SK-N-SH (cell line): ENCODE data around the gene DGKE. TPM values are rescaled to one million over a fixed set of nuclear protein-coding genes. Genes with fewer than 3 reads are reported as not detected.

Experiments
- CTCF ChIA-PET: fragments of 300-600, 350-600 bp; formaldehyde crosslinking; extraction: SDS; loops from one replicate; lab custom pipeline; 2021; lab: Yijun Ruan, JAX
- POLR2A ChIA-PET: fragments of 350-600 bp; sonication (Branson Sonifier 250); formaldehyde crosslinking; extraction: SDS; loops from one replicate; lab custom pipeline; 2020; ENCODE audit warnings: antibody characterized with exemption, inconsistent platforms; lab: Yijun Ruan, JAX
- DNase-seq: peaks from one replicate; pipeline ENCODE4 v3.0.0; 2012
- H2AFZ ChIP-seq: fragments of 200-600 bp; sonication (generic); 2 replicates; pipeline ENCODE4 v1.8.1; 2016; ENCODE audit warnings: antibody characterized with exemption, mild to moderate bottlenecking, low read depth
- H3F3A ChIP-seq: fragments of 200-600 bp; sonication (generic); replicated peaks from 2 replicates; pipeline ENCODE3; 2016; ENCODE audit warnings: antibody characterized with exemption, mild to moderate bottlenecking; ENCODE audit not compliant: insufficient read depth
- H3K27ac ChIP-seq, 2 experiments: fragments of 200-500 bp in 1 of 2; fragments of 200-600 bp in 1 of 2; sonication (Bioruptor generic) in 1 of 2; sonication (generic), shearing (Covaris generic) in 1 of 2; 2 replicates each; pipeline versions ENCODE4 v1.5.1 to v1.6.1; 2014 to 2016; ENCODE audit warnings: low read depth in 2 of 2, inconsistent platforms in 1 of 2, low read length in 1 of 2, mild to moderate bottlenecking in 1 of 2, mixed read lengths in 1 of 2
- H3K27me3 ChIP-seq: fragments of 200-600 bp; sonication (generic), shearing (Covaris generic); 2 replicates; pipeline ENCODE4 v1.6.1; 2016; ENCODE audit warnings: mixed run types; ENCODE audit not compliant: insufficient read depth
- H3K36me3 ChIP-seq, 2 experiments: fragments of 200-500 bp in 1 of 2; fragments of 200-600 bp in 1 of 2; sonication (Bioruptor generic) in 1 of 2; sonication (generic) in 1 of 2; replicated peaks in 1 of 2; 2 replicates each; pipeline versions ENCODE3 to v1.5.1; 2014 to 2016; ENCODE audit warnings: low read length in 1 of 2, mild to moderate bottlenecking in 1 of 2; ENCODE audit not compliant: insufficient read depth in 2 of 2, control insufficient read depth in 1 of 2
- H3K4me1 ChIP-seq, 2 experiments: fragments of 200-500 bp in 1 of 2; fragments of 200-600 bp in 1 of 2; sonication (Bioruptor generic) in 1 of 2; sonication (generic), shearing (Covaris generic) in 1 of 2; 2 replicates each; pipeline versions ENCODE4 v1.5.1 to v1.6.1; 2014 to 2016; ENCODE audit warnings: low read depth in 1 of 2, low read length in 1 of 2, mixed run types in 1 of 2; ENCODE audit not compliant: insufficient read depth in 2 of 2, control insufficient read depth in 1 of 2
- H3K4me2 ChIP-seq: fragments of 200-600 bp; sonication (generic), shearing (Covaris generic); 2 replicates; pipeline ENCODE4 v1.6.1; 2017; ENCODE audit warnings: mixed run types
- H3K4me3 ChIP-seq, 2 experiments: fragments of 200-500 bp in 1 of 2; fragments of 200-600 bp in 1 of 2; sonication (Bioruptor generic) in 1 of 2; sonication (generic), shearing (Covaris generic) in 1 of 2; 2 replicates each; pipeline versions ENCODE4 v1.5.1 to v1.8.1; 2014 to 2016; ENCODE audit warnings: low read depth in 2 of 2, inconsistent platforms in 1 of 2, low read length in 1 of 2, mild to moderate bottlenecking in 1 of 2, mixed read lengths in 1 of 2, moderate library complexity in 1 of 2
- H3K79me2 ChIP-seq: fragments of 200-600 bp; sonication (generic); 2 replicates; pipeline ENCODE4 v1.8.1; 2017; ENCODE audit warnings: mild to moderate bottlenecking; ENCODE audit not compliant: insufficient read depth
- H3K9ac ChIP-seq: fragments of 200-600 bp; sonication (generic); 2 replicates; pipeline ENCODE4 v1.6.1; 2017; ENCODE audit warnings: mixed run types
- H3K9me2 ChIP-seq: fragments of 200-600 bp; sonication (generic); 2 replicates; pipeline ENCODE4 v1.6.1; 2017; ENCODE audit warnings: mixed run types
- H3K9me3 ChIP-seq: fragments of 200-600 bp; sonication (generic); 2 replicates; pipeline ENCODE4 v1.6.1; 2017; ENCODE audit warnings: mixed run types, mild to moderate bottlenecking, moderate library complexity
- H4K20me1 ChIP-seq: fragments of 200-600 bp; sonication (generic); 2 replicates; pipeline ENCODE4 v1.6.1; 2017; ENCODE audit warnings: mild to moderate bottlenecking, mixed run types; ENCODE audit not compliant: insufficient read depth
- CHD2 ChIP-seq: fragments of 150-350 bp; IDR thresholded peaks from 2 replicates; pipeline ENCODE4 v1.6.1; 2018; ENCODE audit warnings: low read length; ENCODE audit not compliant: partially characterized antibody
- ELF1 ChIP-seq: IDR thresholded peaks from 2 replicates; pipeline ENCODE4 v1.4.0; 2012
- EP300 ChIP-seq, 2 experiments: IDR thresholded peaks; 2 replicates each; pipeline versions ENCODE4 v1.4.0 to v1.6.1; 2012; ENCODE audit warnings: borderline replicate concordance in 1 of 2, low read depth in 1 of 2, low read length in 1 of 2
- EZH2phosphoT487 ChIP-seq: fragments of 200-600 bp; sonication (generic); IDR thresholded peaks from 2 replicates; pipeline ENCODE4 v1.6.1; 2017; ENCODE audit warnings: low read depth, mixed run types, mild to moderate bottlenecking, antibody characterized with exemption, moderate library complexity, borderline replicate concordance
- FOXM1 ChIP-seq: IDR thresholded peaks from 2 replicates; pipeline ENCODE4 v1.4.0; 2012; ENCODE audit warnings: low read depth, mild to moderate bottlenecking
- GATA2 ChIP-seq: sonication (generic); formaldehyde crosslinking; IDR thresholded peaks from 2 replicates; pipeline ENCODE4 v1.5.0; 2020; ENCODE audit warnings: mild to moderate bottlenecking, missing genetic modification reagents
- JUND ChIP-seq: IDR thresholded peaks from 2 replicates; pipeline ENCODE4 v1.4.0; 2012
- MXI1 ChIP-seq: IDR thresholded peaks from 2 replicates; pipeline ENCODE4 v1.6.1; 2012; ENCODE audit warnings: mild to moderate bottlenecking, low read depth, low read length, improper control_type of control experiment
- RFX5 ChIP-seq: IDR thresholded peaks from 2 replicates; pipeline ENCODE4 v1.6.1; 2012; ENCODE audit warnings: mild to moderate bottlenecking, improper control_type of control experiment, low read length
- RXRA ChIP-seq: IDR thresholded peaks from 2 replicates; pipeline ENCODE4 v1.4.0; 2012; ENCODE audit warnings: low read depth, mild to moderate bottlenecking, borderline replicate concordance
- TAF1 ChIP-seq: IDR thresholded peaks from 2 replicates; pipeline ENCODE4 v1.6.1; 2012; ENCODE audit warnings: low read depth, mild to moderate bottlenecking, low read length, moderate library complexity, borderline replicate concordance
- TCF12 ChIP-seq: IDR thresholded peaks from 2 replicates; pipeline ENCODE4 v1.4.0; 2012
- TEAD4 ChIP-seq: IDR thresholded peaks from 2 replicates; pipeline ENCODE4 v1.4.0; 2012; ENCODE audit warnings: mild to moderate bottlenecking, borderline replicate concordance; ENCODE audit not compliant: insufficient read depth
- YY1 ChIP-seq: IDR thresholded peaks from 2 replicates; pipeline ENCODE4 v1.4.0; 2012; ENCODE audit warnings: low read depth, mild to moderate bottlenecking
- WGBS: methylation state at CpG from one replicate; pipeline ENCODE4 v1.1.6; 2017; ENCODE audit warnings: low lambda C conversion rate; 5-methylcytosine and 5-hydroxymethylcytosine counted together
- polyA plus RNA-seq, 3 experiments: library from polyadenylated mRNA; depleted of rRNA; stranded (reverse); fragments of >200 nt; gene quantifications; 2 replicates each; pipeline ENCODE4 v1.2.3, GENCODE V29; 2012
- TF ChIP-seq, protein P1 (sequence below): IDR thresholded peaks from 2 replicates; pipeline ENCODE4 v1.6.1; 2012; ENCODE audit warnings: mild to moderate bottlenecking, low read depth, low read length, moderate library complexity
- TF ChIP-seq, protein P2 (sequence below): IDR thresholded peaks from 2 replicates; pipeline ENCODE4 v1.4.0; 2012; ENCODE audit warnings: low read depth, borderline replicate concordance
- TF ChIP-seq, protein P3 (sequence below): fragments of 200-600 bp; sonication (generic); IDR thresholded peaks from 2 replicates; pipeline ENCODE4 v1.6.1; 2017; ENCODE audit warnings: antibody characterized with exemption, mild to moderate bottlenecking, moderate library complexity
- TF ChIP-seq, protein P4 (sequence below): fragments of 150-350 bp; IDR thresholded peaks from 2 replicates; pipeline ENCODE4 v1.6.1; 2016; ENCODE audit warnings: mild to moderate bottlenecking, low read depth, low read length
- TF ChIP-seq, protein P5 (sequence below): IDR thresholded peaks from 2 replicates; pipeline ENCODE4; 2012
- TF ChIP-seq, protein P6 (sequence below): fragments of 150-350 bp; IDR thresholded peaks from 2 replicates; pipeline ENCODE4 v1.6.1; 2017; ENCODE audit warnings: antibody characterized with exemption, low read length, low read depth, borderline replicate concordance
- TF ChIP-seq, protein P7 (sequence below): IDR thresholded peaks from 2 replicates; pipeline ENCODE4 v1.4.0; 2012; ENCODE audit warnings: low read depth

DGKE gene
- polyA plus RNA-seq (2012; rRNA removed), result 2.4 and 2.8 TPM in 2 replicates
- 1.9 and 2.0 TPM in 2 replicates for polyA plus RNA-seq (2012; cell fraction: cytosol; rRNA removed)
- polyA plus RNA-seq (2012; cell fraction: nucleus; rRNA removed), result 13.8 and 15.7 TPM in 2 replicates

DNA sequence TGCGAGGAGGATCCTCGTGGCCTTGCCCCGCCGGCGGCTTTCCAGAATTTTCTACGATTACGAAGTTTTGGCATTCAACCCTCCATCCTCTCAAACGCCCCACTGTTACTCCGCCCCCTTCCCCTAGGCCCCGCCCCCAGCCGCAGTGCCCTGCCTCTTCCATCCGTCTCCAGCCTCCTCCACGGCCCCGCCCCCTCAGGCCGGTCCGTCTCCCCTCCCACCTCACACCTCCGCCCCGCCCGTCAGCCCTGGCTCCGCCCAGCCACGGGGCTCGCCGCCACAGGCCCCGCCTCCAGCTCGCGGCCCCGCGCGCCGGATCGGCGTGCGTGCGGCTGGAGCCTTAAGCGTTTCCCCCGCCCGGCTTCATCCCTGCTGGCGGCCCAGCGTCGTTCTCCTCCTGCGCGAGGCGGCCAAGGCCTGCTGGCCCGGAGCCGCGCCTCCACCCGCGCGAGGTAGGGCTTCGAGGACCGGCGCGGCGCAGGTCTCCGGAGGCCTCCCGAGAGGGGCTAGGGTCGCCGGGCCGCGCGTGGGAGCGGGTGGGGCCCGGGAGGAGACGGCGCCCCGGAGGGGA is at the start of gene DGKE, which contains the start of gene C17orf67:
DGKE (plus strand) TSS at position 343 of the 571 bp plus-strand sequence. CDS start 645 bp downstream, outside the sequence.
C17orf67 (minus strand) TSS at position 112 of the 571 bp plus-strand sequence. CDS start 18,110 bp downstream, outside the sequence.
- peak within 1 kb of the TSS; percentile 81 for H3K9ac ChIP-seq
- no peaks in the 10 kb centered on the region for H3K27me3 ChIP-seq
- H3F3A ChIP-seq, result peaks cover 4% of the 10 kb centered on the region
- WGBS, result 1% methylated on average over 59 of the region's 66 CpGs
- H3K9me3 ChIP-seq, result no peaks in the 10 kb centered on the region
- no peaks in the 10 kb centered on the region for H4K20me1 ChIP-seq
- CTCF ChIA-PET, result interaction anchor here (1.5 to 5.5 kb wide), 5 partner anchors 10 to 68 kb away, joined by 3 to 32 read pairs (median 4); no protein-coding TSS in a partner anchor
- peak within 1 kb of the TSS; percentile 66 to 74 for H3K4me3 ChIP-seq
- no peaks in the 10 kb centered on the region for H3K9me2 ChIP-seq
- peak within 1 kb of the TSS; percentile 66 for H3K27ac ChIP-seq
- peak within 1 kb of the TSS; percentile 97 for H3K4me2 ChIP-seq
- H3K4me1 ChIP-seq, result peaks cover 9 to 21% of the 10 kb centered on the region in 2 experiments; a peak in 3 of 4 replicates
- POLR2A ChIA-PET, result interaction anchor here (1.0 to 2.3 kb wide), 3 partner anchors 80 to 144 kb away, joined by 3 to 8 read pairs (median 4); partner anchors contain the start of genes COIL, SCPEP1 and TRIM25
- H3K79me2 ChIP-seq, result peaks cover 45% of the 10 kb centered on the region
- DNase-seq, result peak; percentile 100
- peak within 1 kb of the TSS; percentile 87 for H2AFZ ChIP-seq
- peaks cover 4 to 19% of the 10 kb centered on the region in 2 experiments for H3K36me3 ChIP-seq
- no peak for TF ChIP-seq JUND
- TF ChIP-seq, protein P1, sequence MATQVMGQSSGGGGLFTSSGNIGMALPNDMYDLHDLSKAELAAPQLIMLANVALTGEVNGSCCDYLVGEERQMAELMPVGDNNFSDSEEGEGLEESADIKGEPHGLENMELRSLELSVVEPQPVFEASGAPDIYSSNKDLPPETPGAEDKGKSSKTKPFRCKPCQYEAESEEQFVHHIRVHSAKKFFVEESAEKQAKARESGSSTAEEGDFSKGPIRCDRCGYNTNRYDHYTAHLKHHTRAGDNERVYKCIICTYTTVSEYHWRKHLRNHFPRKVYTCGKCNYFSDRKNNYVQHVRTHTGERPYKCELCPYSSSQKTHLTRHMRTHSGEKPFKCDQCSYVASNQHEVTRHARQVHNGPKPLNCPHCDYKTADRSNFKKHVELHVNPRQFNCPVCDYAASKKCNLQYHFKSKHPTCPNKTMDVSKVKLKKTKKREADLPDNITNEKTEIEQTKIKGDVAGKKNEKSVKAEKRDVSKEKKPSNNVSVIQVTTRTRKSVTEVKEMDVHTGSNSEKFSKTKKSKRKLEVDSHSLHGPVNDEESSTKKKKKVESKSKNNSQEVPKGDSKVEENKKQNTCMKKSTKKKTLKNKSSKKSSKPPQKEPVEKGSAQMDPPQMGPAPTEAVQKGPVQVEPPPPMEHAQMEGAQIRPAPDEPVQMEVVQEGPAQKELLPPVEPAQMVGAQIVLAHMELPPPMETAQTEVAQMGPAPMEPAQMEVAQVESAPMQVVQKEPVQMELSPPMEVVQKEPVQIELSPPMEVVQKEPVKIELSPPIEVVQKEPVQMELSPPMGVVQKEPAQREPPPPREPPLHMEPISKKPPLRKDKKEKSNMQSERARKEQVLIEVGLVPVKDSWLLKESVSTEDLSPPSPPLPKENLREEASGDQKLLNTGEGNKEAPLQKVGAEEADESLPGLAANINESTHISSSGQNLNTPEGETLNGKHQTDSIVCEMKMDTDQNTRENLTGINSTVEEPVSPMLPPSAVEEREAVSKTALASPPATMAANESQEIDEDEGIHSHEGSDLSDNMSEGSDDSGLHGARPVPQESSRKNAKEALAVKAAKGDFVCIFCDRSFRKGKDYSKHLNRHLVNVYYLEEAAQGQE, result no peak
- TF ChIP-seq RFX5, result no peak
- no peak for TF ChIP-seq CHD2
- no peak for TF ChIP-seq RXRA
- TF ChIP-seq MXI1, result peak; percentile 83
- TF ChIP-seq FOXM1, result no peak
- TF ChIP-seq, protein P2, sequence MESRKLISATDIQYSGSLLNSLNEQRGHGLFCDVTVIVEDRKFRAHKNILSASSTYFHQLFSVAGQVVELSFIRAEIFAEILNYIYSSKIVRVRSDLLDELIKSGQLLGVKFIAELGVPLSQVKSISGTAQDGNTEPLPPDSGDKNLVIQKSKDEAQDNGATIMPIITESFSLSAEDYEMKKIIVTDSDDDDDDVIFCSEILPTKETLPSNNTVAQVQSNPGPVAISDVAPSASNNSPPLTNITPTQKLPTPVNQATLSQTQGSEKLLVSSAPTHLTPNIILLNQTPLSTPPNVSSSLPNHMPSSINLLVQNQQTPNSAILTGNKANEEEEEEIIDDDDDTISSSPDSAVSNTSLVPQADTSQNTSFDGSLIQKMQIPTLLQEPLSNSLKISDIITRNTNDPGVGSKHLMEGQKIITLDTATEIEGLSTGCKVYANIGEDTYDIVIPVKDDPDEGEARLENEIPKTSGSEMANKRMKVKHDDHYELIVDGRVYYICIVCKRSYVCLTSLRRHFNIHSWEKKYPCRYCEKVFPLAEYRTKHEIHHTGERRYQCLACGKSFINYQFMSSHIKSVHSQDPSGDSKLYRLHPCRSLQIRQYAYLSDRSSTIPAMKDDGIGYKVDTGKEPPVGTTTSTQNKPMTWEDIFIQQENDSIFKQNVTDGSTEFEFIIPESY, result no peak
- no peak for TF ChIP-seq TCF12
- no peak for TF ChIP-seq ELF1
- no peak; a peak in 1 of 4 replicates for TF ChIP-seq EP300 (IDR thresholded peaks at IDR 0.05; ENCODE audit: borderline replicate concordance in 1 of 2, low read depth in 1 of 2, low read length in 1 of 2)
- TF ChIP-seq, protein P3, sequence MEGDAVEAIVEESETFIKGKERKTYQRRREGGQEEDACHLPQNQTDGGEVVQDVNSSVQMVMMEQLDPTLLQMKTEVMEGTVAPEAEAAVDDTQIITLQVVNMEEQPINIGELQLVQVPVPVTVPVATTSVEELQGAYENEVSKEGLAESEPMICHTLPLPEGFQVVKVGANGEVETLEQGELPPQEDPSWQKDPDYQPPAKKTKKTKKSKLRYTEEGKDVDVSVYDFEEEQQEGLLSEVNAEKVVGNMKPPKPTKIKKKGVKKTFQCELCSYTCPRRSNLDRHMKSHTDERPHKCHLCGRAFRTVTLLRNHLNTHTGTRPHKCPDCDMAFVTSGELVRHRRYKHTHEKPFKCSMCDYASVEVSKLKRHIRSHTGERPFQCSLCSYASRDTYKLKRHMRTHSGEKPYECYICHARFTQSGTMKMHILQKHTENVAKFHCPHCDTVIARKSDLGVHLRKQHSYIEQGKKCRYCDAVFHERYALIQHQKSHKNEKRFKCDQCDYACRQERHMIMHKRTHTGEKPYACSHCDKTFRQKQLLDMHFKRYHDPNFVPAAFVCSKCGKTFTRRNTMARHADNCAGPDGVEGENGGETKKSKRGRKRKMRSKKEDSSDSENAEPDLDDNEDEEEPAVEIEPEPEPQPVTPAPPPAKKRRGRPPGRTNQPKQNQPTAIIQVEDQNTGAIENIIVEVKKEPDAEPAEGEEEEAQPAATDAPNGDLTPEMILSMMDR, result no peak
- TF ChIP-seq GATA2 (CRISPR knock-in tag), result no peak
- TF ChIP-seq, protein P4, sequence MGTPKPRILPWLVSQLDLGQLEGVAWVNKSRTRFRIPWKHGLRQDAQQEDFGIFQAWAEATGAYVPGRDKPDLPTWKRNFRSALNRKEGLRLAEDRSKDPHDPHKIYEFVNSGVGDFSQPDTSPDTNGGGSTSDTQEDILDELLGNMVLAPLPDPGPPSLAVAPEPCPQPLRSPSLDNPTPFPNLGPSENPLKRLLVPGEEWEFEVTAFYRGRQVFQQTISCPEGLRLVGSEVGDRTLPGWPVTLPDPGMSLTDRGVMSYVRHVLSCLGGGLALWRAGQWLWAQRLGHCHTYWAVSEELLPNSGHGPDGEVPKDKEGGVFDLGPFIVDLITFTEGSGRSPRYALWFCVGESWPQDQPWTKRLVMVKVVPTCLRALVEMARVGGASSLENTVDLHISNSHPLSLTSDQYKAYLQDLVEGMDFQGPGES, result no peak
- TF ChIP-seq, protein P5, sequence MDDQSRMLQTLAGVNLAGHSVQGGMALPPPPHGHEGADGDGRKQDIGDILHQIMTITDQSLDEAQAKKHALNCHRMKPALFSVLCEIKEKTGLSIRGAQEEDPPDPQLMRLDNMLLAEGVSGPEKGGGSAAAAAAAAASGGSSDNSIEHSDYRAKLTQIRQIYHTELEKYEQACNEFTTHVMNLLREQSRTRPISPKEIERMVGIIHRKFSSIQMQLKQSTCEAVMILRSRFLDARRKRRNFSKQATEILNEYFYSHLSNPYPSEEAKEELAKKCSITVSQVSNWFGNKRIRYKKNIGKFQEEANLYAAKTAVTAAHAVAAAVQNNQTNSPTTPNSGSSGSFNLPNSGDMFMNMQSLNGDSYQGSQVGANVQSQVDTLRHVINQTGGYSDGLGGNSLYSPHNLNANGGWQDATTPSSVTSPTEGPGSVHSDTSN, result peak; percentile 86
- TF ChIP-seq TEAD4, result no peak
- no peak for TF ChIP-seq EZH2phosphoT487
- TF ChIP-seq, protein P6, sequence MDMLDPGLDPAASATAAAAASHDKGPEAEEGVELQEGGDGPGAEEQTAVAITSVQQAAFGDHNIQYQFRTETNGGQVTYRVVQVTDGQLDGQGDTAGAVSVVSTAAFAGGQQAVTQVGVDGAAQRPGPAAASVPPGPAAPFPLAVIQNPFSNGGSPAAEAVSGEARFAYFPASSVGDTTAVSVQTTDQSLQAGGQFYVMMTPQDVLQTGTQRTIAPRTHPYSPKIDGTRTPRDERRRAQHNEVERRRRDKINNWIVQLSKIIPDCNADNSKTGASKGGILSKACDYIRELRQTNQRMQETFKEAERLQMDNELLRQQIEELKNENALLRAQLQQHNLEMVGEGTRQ, result no peak
- TF ChIP-seq, protein P7, sequence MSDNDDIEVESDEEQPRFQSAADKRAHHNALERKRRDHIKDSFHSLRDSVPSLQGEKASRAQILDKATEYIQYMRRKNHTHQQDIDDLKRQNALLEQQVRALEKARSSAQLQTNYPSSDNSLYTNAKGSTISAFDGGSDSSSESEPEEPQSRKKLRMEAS, result peak; percentile 90
- no peak for TF ChIP-seq YY1
- TF ChIP-seq TAF1, result peak; percentile 45; the same call in 1 of the 2 replicates
